HG02571 (cell line): ENCODE results near the gene FAF2.
"Not testable (repeated sequence)": the region's sequence is repeated elsewhere in the genome, so short reads cannot be mapped to it uniquely, and the experiment has no call there.

ENCODE experiments used
- ATAC-seq: cut with Tn5 transposase; IDR thresholded peaks from one replicate; pipeline ENCODE4 v1.9.1; 2021; ENCODE audit warnings: mild to moderate bottlenecking, moderate library complexity; ENCODE audit not compliant: unreplicated experiment

Gene FAF2

GRCh38 chr5:176416965-176417364, 31.2 kb upstream of the FAF2 start:
- ATAC-seq = no peak

- no peak for ATAC-seq
Measured at GRCh38 chr5:176418251-176418650, 29.9 kb upstream of the FAF2 start.

- ATAC-seq = no peak
Measured at GRCh38 chr5:176420086-176420485, 28.1 kb upstream of the FAF2 start.

- no peak for ATAC-seq
Measured at GRCh38 chr5:176420972-176421544, 27.1 kb upstream of the FAF2 start.

- no peak for ATAC-seq
Measured at GRCh38 chr5:176424181-176424580, 24.0 kb upstream of the FAF2 start.

GRCh38 chr5:176425138-176425537, 23.0 kb upstream of the FAF2 start:
- ATAC-seq = no peak

GRCh38 chr5:176425791-176426190, 22.4 kb upstream of the FAF2 start:
- no peak for ATAC-seq

GRCh38 chr5:176426876-176427275, 21.3 kb upstream of the FAF2 start:
- no peak for ATAC-seq

- ATAC-seq = no peak
Measured at GRCh38 chr5:176427971-176428370, 20.2 kb upstream of the FAF2 start.

GRCh38 chr5:176429972-176430371, 18.2 kb upstream of the FAF2 start:
- ATAC-seq = no peak

- no peak for ATAC-seq
Measured at GRCh38 chr5:176432707-176433106, 15.5 kb upstream of the FAF2 start.

- ATAC-seq = no peak
Measured at GRCh38 chr5:176436656-176437055, 11.5 kb upstream of the FAF2 start.

- ATAC-seq = no peak
Measured at GRCh38 chr5:176438959-176439757, 9.0 kb upstream of the FAF2 start.

- ATAC-seq = no peak
Measured at GRCh38 chr5:176440927-176441706, 7.1 kb upstream of the FAF2 start.

- no peak for ATAC-seq
Measured at GRCh38 chr5:176441921-176442323, 6.3 kb upstream of the FAF2 start.

- not testable (repeated sequence) for ATAC-seq
Measured at GRCh38 chr5:176442911-176443310, 5.3 kb upstream of the FAF2 start.

GRCh38 chr5:176444742-176445141, 3.4 kb upstream of the FAF2 start:
- no peak for ATAC-seq

- ATAC-seq = no peak
Measured at GRCh38 chr5:176446028-176446665, 2.0 kb upstream of the FAF2 start.

- ATAC-seq = no peak
Measured at GRCh38 chr5:176446884-176447590, 1.1 kb upstream of the FAF2 start.

- ATAC-seq = peak; percentile 26
Measured at GRCh38 chr5:176447591-176447977, 601 bp upstream of the FAF2 start.

- no peak for ATAC-seq
Measured at GRCh38 chr5:176450077-176450476, 1.9 kb downstream of the FAF2 start.
